ENCODE measurements around the gene PRKN.

GRCh38 chr6:161347125-161347524 lies 1380.4 kb downstream of the PRKN start:
- no peak for TF ChIP-seq CTCF (IDR thresholded peaks at IDR 0.05)
- no peak for TF ChIP-seq EP300 (IDR thresholded peaks at IDR 0.05; ENCODE audit: low read depth)
- no peak for TF ChIP-seq POLR2A (IDR thresholded peaks at IDR 0.05)
